Activated CD4-positive, alpha-beta T cell treated with anti-CD3 and anti-CD28 coated beads, Interleukin-2, amount 50 U/mL, for 16 hours (primary cell): ENCODE results near the gene TSPAN31.
A peak's percentile ranks its signal among the peaks of the same experiment; 100 is the strongest.

Experiments
- DNase-seq: peaks from one replicate; pipeline ENCODE4 v3.0.0-alpha.2; 2020

Gene TSPAN31

DNA sequence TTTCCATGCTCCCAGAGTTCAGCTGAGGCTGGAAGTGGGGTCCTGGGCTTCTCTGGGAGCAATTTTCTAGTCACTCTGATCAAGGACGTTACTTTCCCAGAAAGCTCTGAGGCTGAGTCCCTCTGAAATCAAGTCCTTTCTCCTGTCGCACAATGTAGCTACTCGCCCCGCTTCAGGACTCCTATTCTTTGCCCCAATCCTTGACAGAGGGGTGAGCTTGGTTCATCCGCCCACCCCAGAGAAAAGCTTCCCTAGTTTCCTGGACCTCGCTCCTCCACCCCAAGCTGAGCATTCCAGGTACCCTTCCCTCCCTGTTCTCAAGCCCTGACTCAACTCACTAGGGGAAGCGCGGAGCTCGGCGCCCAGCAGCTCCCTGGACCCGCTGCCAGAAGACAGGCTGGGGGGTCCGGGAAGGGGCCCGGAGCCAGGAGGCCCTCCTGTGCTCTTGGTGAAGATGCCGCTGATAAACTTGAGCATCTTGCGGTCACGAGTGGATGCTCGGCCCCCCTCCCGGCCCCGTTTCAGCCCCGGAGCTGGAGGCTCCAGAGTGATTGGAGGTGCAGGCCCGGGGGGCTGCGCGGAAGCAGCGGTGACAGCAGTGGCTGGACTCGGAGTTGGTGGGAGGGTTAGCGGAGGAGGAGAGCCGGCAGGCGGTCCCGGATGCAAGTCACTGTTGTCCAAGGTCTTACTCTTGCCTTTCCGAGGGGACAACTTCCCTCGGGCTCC is 7.9 kb upstream of the TSPAN31 start:
- no peak for DNase-seq

DNA sequence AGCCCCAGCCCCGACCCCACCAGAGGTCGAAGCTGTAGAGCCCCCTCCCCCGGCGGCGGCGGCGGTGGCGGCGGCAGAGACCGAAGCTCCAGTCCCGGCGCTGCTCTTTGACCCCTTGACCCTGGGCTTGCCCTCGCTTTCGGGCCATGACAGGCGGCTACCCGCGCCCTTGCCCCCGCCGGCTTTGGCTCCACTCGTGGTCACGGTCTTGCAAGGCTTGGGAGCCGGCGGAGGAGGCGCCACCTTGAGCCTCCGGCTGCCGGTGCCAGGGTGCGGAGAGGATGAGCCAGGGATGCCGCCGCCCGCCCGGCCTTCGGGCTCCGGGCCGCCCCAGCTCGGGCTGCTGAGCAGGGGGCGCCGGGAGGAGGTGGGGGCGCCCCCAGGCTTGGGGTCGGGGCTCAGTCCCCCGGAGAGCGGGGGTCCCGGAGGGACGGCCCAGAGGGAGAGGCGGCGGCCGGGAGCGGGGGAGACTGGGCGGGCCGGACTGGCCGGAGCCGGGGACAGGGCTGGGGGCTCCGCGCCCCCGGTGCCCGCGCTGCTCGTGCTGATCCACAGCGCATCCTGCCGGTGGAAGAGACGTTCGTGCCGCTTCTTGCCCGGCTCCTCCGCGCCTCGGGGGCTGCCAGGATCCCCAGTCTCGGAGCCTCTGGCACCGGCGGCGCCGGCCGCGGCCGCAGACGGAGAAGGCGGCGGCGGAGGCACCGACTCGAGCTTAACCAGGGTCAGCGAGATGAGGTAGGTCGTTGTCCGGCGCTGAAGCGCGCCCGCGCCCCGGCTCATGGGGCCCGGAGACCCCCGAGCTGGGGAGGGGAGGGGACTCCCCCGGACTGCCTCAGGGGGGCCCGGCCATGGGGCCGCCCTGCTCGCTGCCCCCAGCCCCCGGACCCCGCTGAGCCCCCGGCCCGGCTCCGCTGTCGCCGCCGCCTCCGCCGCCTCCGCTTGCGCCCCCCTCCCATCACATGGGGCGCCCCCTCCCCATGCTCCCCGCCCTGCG is 7.1 kb upstream of the TSPAN31 start:
- no peak for DNase-seq

DNA sequence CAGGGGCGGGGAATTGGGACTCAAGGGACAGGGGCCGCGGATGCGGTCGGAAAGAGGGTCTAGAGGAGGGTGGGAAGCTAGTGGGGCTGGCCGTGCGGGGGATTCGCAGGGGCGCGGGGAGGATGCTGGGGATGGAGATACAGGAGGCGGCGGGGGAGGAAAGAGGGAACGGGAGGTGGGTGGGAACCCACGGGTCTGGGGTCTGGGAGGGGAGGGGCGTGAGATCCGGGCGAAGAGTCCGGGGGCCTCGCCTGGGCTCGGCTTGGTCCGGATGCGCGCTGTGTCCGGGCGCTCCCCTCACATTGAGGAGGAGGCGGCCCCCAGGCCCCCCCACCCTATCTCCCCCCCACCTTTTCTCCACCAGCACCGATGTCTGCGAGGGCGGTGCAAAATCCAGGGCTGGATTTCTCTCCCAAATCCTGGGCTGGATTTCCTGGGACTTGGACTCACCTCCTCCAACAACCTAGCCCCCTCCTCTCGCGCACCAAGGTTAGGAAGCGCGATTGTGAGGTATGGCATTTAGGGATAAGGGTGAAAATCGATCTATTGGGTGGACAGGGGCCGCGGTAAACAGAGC is 6.1 kb upstream of the TSPAN31 start, which contains the start of gene AGAP2:
Gene AGAP2 (minus strand): TSS at position 82 of the 577 bp plus-strand sequence. CDS start 496 bp downstream, outside the sequence.
- DNase-seq: no peak

DNA sequence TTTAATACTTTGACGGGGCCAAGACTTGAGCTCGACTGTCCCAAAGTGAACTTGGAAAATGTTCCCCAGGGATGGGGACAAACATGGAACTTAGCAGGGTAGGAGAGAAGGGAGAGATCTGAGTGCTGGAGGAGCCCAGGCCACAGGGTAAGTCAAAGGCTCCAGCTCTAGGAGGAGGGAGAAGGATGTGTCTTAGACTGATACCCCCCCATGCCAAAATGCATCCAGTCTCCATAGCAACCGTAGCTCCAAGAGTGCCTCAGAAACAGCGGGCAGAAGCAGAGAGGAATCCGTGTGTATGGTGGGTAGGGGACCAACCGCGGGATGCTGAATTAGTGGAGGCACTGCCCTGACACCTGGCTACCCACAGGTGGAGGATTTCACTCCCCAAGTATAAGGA is 5.5 kb upstream of the TSPAN31 start:
- DNase-seq: no peak

DNA sequence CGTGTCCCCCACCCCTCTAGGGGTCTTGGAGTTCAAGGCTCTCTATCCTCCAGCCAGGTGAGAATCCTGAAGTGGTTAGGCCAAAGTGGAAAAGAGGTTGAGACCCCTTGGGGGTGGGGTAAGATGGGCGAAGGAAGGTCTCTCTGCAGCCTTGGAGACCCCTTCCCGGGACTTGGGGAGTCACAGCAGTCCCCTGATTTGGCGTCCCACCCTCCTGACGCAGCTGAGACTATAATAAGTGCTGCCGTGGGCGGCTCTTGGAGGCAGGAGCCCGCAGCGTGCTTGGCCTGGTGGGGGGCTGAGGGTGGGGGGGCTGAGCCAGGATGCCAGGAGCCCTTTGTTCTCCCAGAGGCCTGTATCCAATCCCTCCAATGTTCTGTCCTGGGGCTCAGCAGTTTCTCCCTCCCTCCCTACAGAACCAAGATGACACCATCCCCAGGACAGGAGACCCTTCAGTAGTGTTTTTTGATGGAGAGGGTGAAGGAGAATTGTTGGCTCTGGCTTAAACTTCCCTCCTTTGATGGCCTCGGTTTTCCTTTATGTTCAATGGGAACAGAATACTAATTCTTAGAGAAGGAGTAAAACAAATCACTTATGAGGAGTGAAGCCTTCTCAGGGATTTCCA is 4.8 kb upstream of the TSPAN31 start:
- no peak for DNase-seq

DNA sequence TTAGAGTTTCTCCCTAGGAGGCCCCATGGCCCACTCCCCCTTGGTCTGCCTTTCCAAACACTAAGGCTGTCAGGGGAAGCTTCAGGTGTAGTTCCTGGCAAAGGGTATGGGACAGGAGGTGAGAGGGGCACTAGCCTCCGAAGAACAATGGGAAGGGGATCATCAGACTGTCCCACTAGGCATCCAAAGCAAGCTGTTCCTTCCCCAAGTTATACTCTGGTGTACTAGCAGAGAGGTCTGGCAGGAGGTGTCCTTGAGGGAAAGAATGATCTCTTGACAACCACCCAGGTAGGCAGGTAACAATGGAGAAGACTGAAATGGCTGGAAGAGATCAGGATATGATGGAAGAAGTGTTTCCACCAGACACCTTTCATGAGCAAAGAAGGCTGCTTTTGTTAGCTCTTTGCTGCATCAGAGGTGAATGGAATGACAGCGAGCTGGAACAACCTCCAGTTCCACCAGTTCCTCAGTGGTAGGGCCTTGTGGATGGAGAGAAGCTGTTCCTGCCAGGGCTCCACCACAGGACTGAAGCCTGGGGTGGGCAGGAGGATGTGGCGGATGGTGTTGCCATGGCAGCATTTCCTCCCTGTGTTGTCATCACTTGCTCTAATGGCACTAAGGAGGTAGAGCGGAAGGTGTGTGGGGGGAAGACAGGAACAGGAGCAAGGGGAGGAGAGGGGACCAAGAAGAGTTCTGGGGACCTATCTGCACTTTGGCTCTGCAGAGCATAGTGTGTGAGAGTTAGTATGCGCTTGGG is 4.0 kb upstream of the TSPAN31 start:
- peak; percentile 87 for DNase-seq

DNA sequence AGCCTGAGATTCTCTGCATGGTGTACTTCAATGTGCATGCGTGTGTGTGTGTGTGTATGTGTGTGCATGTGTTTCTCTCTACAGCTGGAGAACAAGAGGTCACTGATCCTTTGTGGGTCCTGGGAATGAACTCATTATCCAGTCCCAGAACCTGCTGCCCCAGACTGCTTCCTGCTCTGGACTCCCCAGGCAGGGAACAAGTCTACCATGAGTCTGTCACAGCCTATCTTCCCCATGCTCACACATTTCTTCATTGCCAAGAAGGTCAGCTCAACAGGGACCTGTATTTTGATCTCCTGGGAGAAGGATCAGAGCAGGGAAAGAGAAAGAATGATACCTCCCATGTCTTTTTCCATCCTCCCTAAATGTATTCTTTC is 3.4 kb upstream of the TSPAN31 start:
- no peak for DNase-seq

DNA sequence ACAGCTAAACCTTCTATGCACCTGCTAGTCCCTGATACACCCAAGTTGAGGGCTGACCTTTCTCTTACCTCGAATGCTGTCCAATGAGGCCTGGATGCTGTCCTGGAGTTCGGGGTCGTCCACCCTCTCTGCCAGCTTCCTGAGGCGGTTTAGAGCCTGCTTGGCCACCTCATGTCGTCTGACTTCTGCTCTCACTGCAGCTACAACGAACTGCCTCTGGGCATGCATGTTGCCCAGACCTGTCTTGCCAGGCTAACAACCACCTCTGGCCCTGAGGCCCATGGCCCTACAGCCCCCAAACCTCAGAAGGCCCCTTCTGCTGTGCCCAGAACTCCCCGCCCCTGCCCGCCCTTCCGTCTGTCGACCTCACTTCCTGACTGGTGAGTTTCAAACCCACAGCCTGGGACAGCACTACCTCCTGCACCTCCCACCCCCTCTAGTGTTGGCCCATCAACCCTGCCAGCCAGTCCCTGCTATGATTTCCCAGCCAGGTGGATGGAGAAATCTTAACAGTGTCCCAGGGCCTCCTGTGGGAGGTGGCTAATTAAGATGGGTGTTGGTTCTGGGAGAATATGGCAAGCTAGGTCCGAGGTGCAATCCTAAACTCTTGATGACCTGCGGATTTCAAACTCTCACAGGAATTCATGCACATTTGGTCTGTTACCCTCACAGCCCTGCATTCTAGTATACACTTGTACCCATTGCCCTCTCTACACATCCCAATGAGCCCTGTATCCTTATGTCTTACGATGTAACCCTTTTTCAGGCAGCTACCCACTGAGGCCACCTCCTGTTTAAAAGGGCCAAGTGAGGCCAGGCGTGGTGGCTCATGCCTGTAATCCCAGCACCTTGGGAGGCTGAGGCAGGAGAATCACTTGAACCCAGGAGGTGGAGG is 2.7 kb upstream of the TSPAN31 start:
- DNase-seq: peak; percentile 90

DNA sequence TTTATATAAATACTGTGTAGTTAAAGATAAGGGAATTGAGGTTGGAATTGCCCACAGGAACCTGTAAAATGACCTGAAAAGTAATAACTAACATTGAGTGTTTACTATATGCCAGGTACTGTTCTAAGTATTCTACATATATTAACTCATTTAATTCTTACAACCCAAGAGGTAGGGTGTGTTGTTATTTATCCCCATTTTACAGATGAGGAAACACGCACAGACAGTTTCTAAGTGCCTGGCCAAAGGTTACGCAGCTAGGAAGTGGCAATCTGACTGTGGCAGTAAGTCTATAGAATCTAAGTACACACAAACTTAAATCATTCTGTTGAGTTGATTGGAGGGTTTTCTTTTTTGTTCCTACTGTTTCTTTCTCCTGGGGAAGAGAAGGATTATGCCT is 1.1 kb upstream of the TSPAN31 start:
- DNase-seq: no peak

DNA sequence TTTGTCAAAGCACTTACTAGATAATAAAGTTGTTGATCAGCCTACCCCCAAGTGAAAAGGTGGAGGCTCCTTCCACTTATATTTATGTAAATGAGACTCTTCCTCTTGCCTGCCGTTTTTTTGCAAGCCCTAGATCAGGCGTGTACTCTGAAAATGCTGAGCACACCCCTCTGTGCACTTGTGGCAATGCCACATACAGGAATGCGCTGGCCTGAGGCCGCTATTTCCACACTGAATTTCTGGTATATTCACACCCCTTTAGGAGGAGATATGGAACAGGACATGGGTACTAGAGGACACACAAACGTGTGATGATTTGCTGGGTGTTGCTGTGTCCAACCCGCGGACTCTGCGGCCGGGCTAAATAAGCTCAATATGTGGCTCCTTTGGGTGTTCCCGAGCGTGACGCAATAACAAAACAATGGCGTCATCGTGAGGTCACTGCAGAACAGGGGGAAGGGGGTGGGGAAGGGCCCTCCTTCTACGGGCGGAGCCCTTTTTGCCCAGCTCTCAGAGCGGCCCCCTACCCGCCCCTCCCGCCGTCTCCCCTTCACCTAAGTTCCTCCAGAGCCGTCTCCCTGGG is 554 bp upstream of the TSPAN31 start:
- peak; percentile 70 for DNase-seq

DNA sequence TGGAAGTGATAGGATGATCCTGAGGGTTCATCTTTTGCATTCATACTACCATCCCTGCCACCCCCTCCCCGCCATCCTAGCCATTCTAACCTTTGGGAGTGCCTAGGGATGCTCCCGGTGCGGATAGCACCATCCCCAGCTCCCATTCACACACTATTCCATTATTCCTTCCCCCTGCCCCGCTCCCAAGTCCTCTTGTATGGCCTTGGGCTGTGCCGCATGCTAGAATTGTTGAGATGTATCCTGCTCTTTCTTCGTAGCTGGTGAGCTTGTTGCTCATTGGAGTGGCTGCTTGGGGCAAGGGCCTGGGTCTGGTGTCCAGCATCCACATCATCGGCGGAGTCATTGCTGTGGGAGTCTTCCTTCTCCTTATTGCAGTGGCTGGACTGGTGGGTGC is 644 bp downstream of the TSPAN31 start:
- DNase-seq: no peak

DNA sequence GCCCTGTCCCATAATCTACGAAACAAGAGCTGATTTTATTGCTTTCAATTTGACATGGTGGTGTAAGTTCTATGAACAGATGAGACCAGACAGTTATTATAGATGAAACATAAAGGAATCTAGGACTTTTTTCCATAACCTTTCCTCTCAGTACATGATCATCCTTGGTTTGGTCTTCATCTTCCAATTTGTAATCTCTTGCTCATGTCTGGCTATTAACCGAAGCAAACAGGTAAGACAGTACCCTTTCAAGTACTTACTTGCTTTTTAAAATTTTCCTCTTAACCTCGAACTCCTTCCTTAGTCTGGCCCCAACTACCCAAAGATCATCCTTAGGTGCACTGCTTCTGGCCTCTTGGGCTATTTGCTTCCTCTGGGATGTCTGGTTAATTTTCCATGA is 1.2 kb downstream of the TSPAN31 start:
- no peak for DNase-seq

DNA sequence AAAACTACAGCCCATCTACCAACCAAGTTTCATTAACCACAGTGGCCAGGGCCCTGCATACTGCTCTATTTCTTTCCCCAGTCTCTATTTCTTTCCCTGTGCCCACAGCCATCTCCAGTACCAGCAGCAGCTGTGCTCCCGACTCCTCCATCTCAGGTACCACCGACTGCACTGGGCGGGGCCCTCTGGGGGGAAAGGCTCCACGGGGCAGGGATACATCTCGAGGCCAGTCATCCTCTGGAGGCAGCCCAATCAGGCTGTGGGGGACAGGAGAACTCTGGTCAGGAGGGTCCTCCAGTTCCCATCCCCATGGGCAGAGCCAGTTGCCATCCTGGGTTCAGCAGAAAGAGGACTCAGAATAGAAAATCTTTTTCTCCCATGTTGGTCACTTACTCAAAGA is 4.2 kb downstream of the TSPAN31 start:
- no peak for DNase-seq

DNA sequence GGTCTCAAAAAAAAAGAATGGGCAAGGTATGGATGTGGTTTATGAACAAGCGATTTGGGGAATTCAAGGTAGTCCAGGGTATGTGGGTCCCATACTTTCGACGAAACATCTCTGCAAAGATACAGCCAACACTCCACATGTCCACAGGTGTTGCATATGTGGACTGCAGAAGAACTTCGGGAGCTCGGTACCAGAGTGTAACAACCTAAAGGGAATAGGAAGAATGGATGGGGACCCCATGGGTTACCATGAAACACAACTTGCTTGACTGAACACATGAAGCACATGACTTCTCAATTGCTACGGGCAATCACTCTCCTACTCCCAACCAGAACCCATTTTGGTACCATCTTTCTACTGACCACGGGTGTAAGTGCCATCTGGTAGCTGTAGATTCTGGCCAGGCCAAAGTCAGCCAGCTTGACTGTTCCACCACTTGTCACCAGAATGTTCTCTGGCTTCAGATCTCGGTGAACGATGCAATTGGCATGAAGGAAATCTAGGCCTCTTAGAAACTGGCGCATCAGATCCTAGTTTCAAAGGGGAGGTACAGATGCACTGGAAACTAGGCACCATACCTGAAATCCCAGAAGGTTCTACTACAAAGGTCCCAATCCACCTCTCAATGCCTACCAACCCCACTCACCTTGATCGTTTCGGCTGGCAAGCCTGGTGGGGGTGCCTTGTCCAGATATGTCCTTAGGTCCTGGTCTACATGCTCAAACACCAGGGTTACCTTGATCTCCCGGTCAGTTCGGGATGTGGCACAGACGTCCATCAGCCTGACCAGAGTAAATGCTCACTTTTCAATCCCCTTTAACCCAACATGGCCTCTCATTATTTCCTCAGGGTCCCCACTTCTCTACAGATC is 6.0 kb downstream of the TSPAN31 start:
- DNase-seq: no peak

DNA sequence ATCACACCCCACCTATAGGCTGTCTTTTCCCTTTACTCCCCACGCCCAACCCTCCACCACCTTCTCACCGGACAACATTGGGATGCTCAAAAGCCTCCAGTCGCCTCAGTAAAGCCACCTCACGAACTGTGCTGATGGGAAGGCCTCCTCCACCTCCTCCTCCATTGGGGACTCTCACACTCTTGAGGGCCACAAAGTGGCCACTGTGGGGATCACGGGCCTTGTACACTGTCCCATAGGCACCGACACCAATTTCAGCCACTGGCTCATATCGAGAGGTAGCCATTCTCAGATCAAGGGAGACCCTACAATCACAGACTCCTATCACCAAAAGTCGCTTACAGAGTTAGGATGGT is 6.6 kb downstream of the TSPAN31 start:
- DNase-seq: no peak

DNA sequence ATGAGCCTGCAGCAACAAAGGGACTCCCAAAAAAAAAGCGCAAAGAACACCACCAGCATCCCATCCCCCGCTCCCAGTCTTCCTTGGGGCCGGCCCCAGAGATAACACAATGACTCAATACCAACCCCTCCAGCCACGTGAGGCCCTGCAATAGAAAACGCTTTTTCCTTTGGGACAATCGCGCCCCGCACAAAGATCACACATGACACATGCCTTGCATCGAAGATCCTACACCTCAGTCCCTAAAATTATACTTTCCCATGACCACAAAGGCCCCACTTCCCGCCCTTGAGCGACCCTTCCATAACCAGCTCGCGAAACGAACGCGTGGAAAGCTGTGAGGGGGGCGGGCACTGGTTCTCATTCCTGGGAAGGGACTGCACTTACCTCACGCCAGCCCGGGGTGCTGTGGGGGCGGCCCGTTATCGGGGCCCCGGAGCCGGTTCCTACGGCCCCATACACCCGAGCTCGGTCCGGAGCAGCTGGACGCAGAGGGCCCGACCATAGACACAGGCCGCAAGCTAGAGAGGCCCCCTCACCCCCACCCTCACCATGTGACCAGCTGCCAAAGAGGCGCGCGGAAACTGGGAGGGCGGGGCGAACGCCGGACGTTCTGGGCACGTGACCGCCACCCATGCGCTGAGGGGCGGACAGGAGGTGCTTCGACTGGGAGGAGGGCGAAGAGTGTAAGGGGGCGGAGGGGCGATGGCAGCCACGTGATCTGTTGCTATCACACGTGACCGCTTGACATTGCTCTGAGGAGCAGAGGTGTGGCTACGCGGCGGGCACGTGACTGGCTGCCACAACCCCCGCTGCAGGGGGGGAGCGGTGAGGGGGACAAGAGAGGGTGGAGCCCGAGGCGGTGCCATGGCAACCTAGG is 7.2 kb downstream of the TSPAN31 start, which contains the start of gene CDK4:
Gene CDK4 (minus strand): TSS at position 523 of the 880 bp plus-strand sequence. CDS start 593 bp downstream, outside the sequence.
- peak; percentile 100 for DNase-seq

DNA sequence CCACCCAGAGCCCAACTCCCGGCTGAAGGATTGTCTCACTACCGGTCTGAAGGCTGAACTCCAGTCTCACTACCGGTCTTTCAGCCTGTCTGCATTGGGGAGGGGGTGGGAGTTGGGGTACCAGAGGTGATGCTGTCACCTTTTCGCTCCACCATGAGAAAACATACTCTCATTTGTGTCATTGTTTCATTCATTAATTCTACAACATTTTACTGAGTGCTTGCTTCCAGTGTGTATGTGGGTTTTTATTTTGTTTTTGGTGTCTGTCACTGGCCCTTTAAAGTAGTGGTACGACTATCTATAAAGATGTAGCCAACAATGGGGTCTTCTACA is 7.8 kb downstream of the TSPAN31 start:
- no peak for DNase-seq

DNA sequence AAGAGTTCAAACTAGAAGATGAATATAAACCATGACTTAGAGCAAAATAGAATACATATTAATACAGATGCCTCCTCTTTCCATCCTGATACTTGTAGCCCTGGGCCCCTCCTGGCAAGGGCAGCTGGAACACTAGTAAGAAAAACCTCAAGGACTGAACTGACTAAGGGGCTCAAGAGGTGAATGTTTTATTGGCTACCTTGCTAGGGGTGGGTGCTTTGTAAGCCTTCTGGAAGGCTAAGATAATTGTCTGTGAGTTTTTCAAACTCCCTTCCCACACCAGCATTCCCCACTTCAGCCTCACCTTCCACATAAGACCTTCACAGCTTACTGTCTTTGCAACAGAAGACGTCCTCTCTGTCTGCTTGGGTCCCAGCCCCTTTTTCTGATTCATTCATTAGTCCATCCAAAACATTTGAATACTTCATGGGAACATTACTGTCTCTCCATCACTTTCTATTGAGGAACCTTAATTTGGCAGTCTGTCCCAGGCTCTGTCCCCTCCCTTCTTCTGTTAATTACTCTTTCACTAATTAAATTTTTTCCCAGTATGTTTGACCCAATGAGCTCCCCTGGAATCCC is 9.0 kb downstream of the TSPAN31 start:
- no peak for DNase-seq
